H9 (cell line): Measurements from ENCODE around the gene KCNMA1. TPM values are rescaled to one million over a fixed set of nuclear protein-coding genes. Genes with fewer than 3 reads are reported as not detected.

Source experiments
- DNase-seq: peaks from one replicate; pipeline ENCODE4 v3.0.0-alpha.2; 2017
- H2AFZ ChIP-seq: one replicate; pipeline ENCODE4 v1.6.1; 2013; ENCODE audit warnings: mild to moderate bottlenecking, low read length, control low read depth, moderate library complexity
- H2AK5ac ChIP-seq: 2 replicates; pipeline ENCODE4 v1.6.1; 2013; ENCODE audit warnings: low read length, control low read depth, mixed read lengths; ENCODE audit not compliant: insufficient read length
- H2BK120ac ChIP-seq: one replicate; pipeline ENCODE4 v1.6.1; 2013; ENCODE audit warnings: low read depth, mild to moderate bottlenecking, low read length, control low read depth, inconsistent platforms; ENCODE audit not compliant: poor library complexity, severe bottlenecking
- H2BK12ac ChIP-seq: 2 replicates; pipeline ENCODE4 v1.6.1; 2013; ENCODE audit warnings: low read length, control low read depth, mixed read lengths, low read depth; ENCODE audit not compliant: insufficient read length
- H2BK15ac ChIP-seq: 2 replicates; pipeline ENCODE4 v1.6.1; 2013; ENCODE audit warnings: low read depth, low read length, control low read depth
- H2BK20ac ChIP-seq: one replicate; pipeline ENCODE4 v1.6.1; 2013; ENCODE audit warnings: low read depth, mild to moderate bottlenecking, low read length, control low read depth, inconsistent platforms; ENCODE audit not compliant: poor library complexity, severe bottlenecking
- H2BK5ac ChIP-seq: 2 replicates; pipeline ENCODE4 v1.6.1; 2013; ENCODE audit warnings: low read length, control low read depth, mixed read lengths; ENCODE audit not compliant: insufficient read length
- H3K14ac ChIP-seq: 2 replicates; pipeline ENCODE4 v1.6.1; 2013; ENCODE audit warnings: low read length, control low read depth; ENCODE audit not compliant: insufficient read depth
- H3K18ac ChIP-seq: 2 replicates; pipeline ENCODE4 v1.6.1; 2013; ENCODE audit warnings: low read depth, mild to moderate bottlenecking, mixed read lengths, low read length, control low read depth; ENCODE audit not compliant: insufficient read length
- H3K23ac ChIP-seq: 2 replicates; pipeline ENCODE4 v1.6.1; 2013; ENCODE audit warnings: low read length, control low read depth, mixed read lengths, low read depth; ENCODE audit not compliant: insufficient read length
- H3K23me2 ChIP-seq: 2 replicates; pipeline ENCODE4 v1.6.1; 2013; ENCODE audit warnings: low read depth, mild to moderate bottlenecking, mixed read lengths, low read length, control low read depth; ENCODE audit not compliant: insufficient read length, poor library complexity, severe bottlenecking
- H3K27ac ChIP-seq: 2 replicates; pipeline ENCODE4 v1.5.1; 2013; ENCODE audit warnings: low read length, control low read depth, mixed read lengths, low read depth; ENCODE audit not compliant: insufficient read length
- H3K27me3 ChIP-seq: 2 replicates; pipeline ENCODE4 v1.6.1; 2013; ENCODE audit warnings: low read length, control low read depth, inconsistent platforms; ENCODE audit not compliant: insufficient read depth
- H3K4ac ChIP-seq: 2 replicates; pipeline ENCODE4 v1.6.1; 2013; ENCODE audit warnings: low read depth, mild to moderate bottlenecking, control low read depth, inconsistent platforms, low read length, moderate library complexity
- H3K4me1 ChIP-seq: 2 replicates; pipeline ENCODE4 v1.6.1; 2013; ENCODE audit warnings: low read length, control low read depth, inconsistent platforms; ENCODE audit not compliant: insufficient read depth
- H3K4me2 ChIP-seq: 2 replicates; pipeline ENCODE4 v1.6.1; 2013; ENCODE audit warnings: low read length, control low read depth, mixed read lengths; ENCODE audit not compliant: insufficient read length, insufficient read depth
- H3K56ac ChIP-seq: 2 replicates; pipeline ENCODE4 v1.6.1; 2013; ENCODE audit warnings: low read depth, mild to moderate bottlenecking, mixed read lengths, low read length, control low read depth; ENCODE audit not compliant: insufficient read length
- H3K79me1 ChIP-seq: 2 replicates; pipeline ENCODE4 v1.6.1; 2013; ENCODE audit warnings: low read depth, mild to moderate bottlenecking, moderate library complexity, low read length, control low read depth, inconsistent platforms; ENCODE audit not compliant: insufficient read depth, poor library complexity, severe bottlenecking
- H3K79me2 ChIP-seq: 2 replicates; pipeline ENCODE4 v1.6.1; 2013; ENCODE audit warnings: low read length, control low read depth, inconsistent platforms; ENCODE audit not compliant: insufficient read depth
- H3K9ac ChIP-seq: 2 replicates; pipeline ENCODE4 v1.6.1; 2013; ENCODE audit warnings: low read length, control low read depth, mixed read lengths; ENCODE audit not compliant: insufficient read length; ENCODE audit errors: extremely low read depth
- H3K9me3 ChIP-seq: one replicate; pipeline ENCODE4 v1.6.1; 2013; ENCODE audit warnings: low read depth, low read length, inconsistent platforms; ENCODE audit not compliant: control insufficient read depth
- H3T11ph ChIP-seq: one replicate; pipeline ENCODE4 v1.6.1; 2013; ENCODE audit warnings: mild to moderate bottlenecking, low read length, control low read depth, inconsistent platforms
- H4K20me1 ChIP-seq: one replicate; pipeline ENCODE4 v1.6.1; 2013; ENCODE audit not compliant: control insufficient read depth, insufficient read length, insufficient read depth
- H4K5ac ChIP-seq: 2 replicates; pipeline ENCODE4 v1.6.1; 2013; ENCODE audit warnings: low read depth, mild to moderate bottlenecking, mixed read lengths, low read length, control low read depth; ENCODE audit not compliant: insufficient read length
- H4K8ac ChIP-seq: replicated peaks from 2 replicates; pipeline ENCODE4 v1.6.1; 2013; ENCODE audit warnings: low read length, control low read depth, mixed read lengths, low read depth; ENCODE audit not compliant: insufficient read length
- H4K91ac ChIP-seq: 2 replicates; pipeline ENCODE4 v1.6.1; 2013; ENCODE audit warnings: low read depth, mild to moderate bottlenecking, moderate library complexity, mixed read lengths, low read length, control low read depth; ENCODE audit not compliant: insufficient read length
- H3K27ac Mint-ChIP-seq, 3 experiments: 2 replicates in 2 of 3; 3 replicates in 1 of 3; pipeline ENCODE4 v1.8.0; 2020 to 2021; ENCODE audit warnings: mixed read lengths in 3 of 3, mild to moderate bottlenecking in 1 of 3, moderate library complexity in 1 of 3
- H3K27me3 Mint-ChIP-seq: 2 replicates; pipeline ENCODE4 v1.8.0; 2021; ENCODE audit warnings: low read depth, mild to moderate bottlenecking, moderate library complexity, mixed read lengths
- H3K36me3 Mint-ChIP-seq, 3 experiments: 2 replicates in 2 of 3; 3 replicates in 1 of 3; pipeline ENCODE4 v1.8.0; 2020 to 2021; ENCODE audit warnings: low read depth in 3 of 3, mixed read lengths in 3 of 3; ENCODE audit not compliant: insufficient read depth in 1 of 3
- H3K4me1 Mint-ChIP-seq, 2 experiments: 2 replicates each; pipeline ENCODE4 v1.8.0; 2020; ENCODE audit warnings: mixed read lengths in 2 of 2
- H3K4me3 Mint-ChIP-seq, 2 experiments: 2 replicates in 1 of 2; 3 replicates in 1 of 2; pipeline ENCODE4 v1.8.0; 2020 to 2021; ENCODE audit warnings: mild to moderate bottlenecking in 2 of 2, mixed read lengths in 2 of 2, moderate library complexity in 1 of 2
- H3K9me3 Mint-ChIP-seq, 2 experiments: 2 replicates in 1 of 2; 3 replicates in 1 of 2; pipeline ENCODE4 v1.8.0; 2020; ENCODE audit warnings: mild to moderate bottlenecking in 2 of 2, mixed read lengths in 2 of 2, moderate library complexity in 1 of 2
- WGBS: extraction: QIAGEN DNeasy Blood & Tissue Kit; methylation state at CpG from one replicate; pipeline ENCODE4 v1.1.7; 2013; ENCODE audit warnings: missing lambda C conversion rate, low lambda C conversion rate, mixed read lengths; ENCODE audit not compliant: insufficient read length; ENCODE audit errors: extremely low coverage; 5-methylcytosine and 5-hydroxymethylcytosine counted together
- total RNA-seq: library from RNA; stranded (reverse); gene quantifications from 2 replicates; pipeline ENCODE4 v1.2.1, GENCODE V29; 2021
- TF ChIP-seq, protein P1 (sequence below): fragments of 200-600 bp; sonication (generic); conservative IDR thresholded peaks from 3 replicates; pipeline ENCODE4 v1.8.0; 2021; ENCODE audit warnings: antibody characterized with exemption, mild to moderate bottlenecking

KCNMA1 gene
- total RNA-seq, 1 experiment from 2014 or later: 2.0 TPM

DNA sequence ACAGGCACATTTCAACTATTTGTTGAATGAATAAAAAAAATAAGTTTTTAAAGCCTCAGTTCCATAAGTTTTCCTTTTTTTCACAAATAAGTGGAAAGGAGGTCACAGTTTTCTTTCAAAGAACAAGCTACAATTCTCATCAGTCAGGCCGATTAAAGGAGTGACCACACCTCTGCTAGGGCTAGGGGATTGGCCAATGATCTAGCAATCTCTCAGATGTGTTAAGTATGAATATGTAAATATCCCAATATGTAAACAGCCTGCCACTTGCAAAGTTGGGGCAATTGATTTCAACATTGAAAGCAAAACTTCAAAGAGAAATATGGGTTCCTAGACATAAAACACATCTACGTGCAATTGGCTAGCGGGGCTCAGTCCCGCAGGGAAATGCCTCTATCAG, 614.9 kb downstream of the KCNMA1 start:
- no peak overlapping the region for H3K18ac ChIP-seq
- DNase-seq: no peak
- H4K20me1 ChIP-seq: no peaks in the 10 kb centered on the region
- no peak overlapping the region for H4K91ac ChIP-seq
- H3K27me3 Mint-ChIP-seq: no peaks in the 10 kb centered on the region
- H3K4me1 ChIP-seq: no peaks in the 10 kb centered on the region; the same call in 1 of the 2 replicates
- no peak overlapping the region for H3K4me3 Mint-ChIP-seq
- no peaks in the 10 kb centered on the region for H3K79me1 ChIP-seq
- H3K23ac ChIP-seq: no peak overlapping the region
- no peak overlapping the region for H3K4me2 ChIP-seq
- H3K9me3 ChIP-seq: no peaks in the 10 kb centered on the region
- no peaks in the 10 kb centered on the region for H3K79me2 ChIP-seq
- H3K23me2 ChIP-seq: no peaks in the 10 kb centered on the region
- no peak overlapping the region for H2AFZ ChIP-seq
- H2AK5ac ChIP-seq: no peak overlapping the region
- no peak overlapping the region for H3K56ac ChIP-seq
- no peak overlapping the region for H2BK120ac ChIP-seq
- H3K27me3 ChIP-seq: no peaks in the 10 kb centered on the region
- no peak overlapping the region for H2BK5ac ChIP-seq
- H2BK20ac ChIP-seq: no peak overlapping the region
- H3K27ac Mint-ChIP-seq: no peak overlapping the region
- no peak overlapping the region for H4K8ac ChIP-seq
- TF ChIP-seq, protein P1, sequence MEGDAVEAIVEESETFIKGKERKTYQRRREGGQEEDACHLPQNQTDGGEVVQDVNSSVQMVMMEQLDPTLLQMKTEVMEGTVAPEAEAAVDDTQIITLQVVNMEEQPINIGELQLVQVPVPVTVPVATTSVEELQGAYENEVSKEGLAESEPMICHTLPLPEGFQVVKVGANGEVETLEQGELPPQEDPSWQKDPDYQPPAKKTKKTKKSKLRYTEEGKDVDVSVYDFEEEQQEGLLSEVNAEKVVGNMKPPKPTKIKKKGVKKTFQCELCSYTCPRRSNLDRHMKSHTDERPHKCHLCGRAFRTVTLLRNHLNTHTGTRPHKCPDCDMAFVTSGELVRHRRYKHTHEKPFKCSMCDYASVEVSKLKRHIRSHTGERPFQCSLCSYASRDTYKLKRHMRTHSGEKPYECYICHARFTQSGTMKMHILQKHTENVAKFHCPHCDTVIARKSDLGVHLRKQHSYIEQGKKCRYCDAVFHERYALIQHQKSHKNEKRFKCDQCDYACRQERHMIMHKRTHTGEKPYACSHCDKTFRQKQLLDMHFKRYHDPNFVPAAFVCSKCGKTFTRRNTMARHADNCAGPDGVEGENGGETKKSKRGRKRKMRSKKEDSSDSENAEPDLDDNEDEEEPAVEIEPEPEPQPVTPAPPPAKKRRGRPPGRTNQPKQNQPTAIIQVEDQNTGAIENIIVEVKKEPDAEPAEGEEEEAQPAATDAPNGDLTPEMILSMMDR: no peak
- no peak overlapping the region for H3K9ac ChIP-seq
- H3K9me3 Mint-ChIP-seq: no peaks in the 10 kb centered on the region
- no peak overlapping the region for H3K27ac ChIP-seq
- no peak overlapping the region for H2BK15ac ChIP-seq
- no peak overlapping the region for H3T11ph ChIP-seq
- peaks cover 3 to 6% of the 10 kb centered on the region in 2 experiments for H3K4me1 Mint-ChIP-seq
- no peak overlapping the region for H3K4ac ChIP-seq
- H2BK12ac ChIP-seq: no peak overlapping the region
- WGBS: no CpG with 5 or more reads among the region's 4 CpGs
- no peak overlapping the region for H3K14ac ChIP-seq
- no peaks in the 10 kb centered on the region for H3K36me3 Mint-ChIP-seq
- H4K5ac ChIP-seq: no peak overlapping the region
